ENCODE data around the gene MSI2. TPM values are rescaled to one million over a fixed set of nuclear protein-coding genes. Genes with fewer than 3 reads are reported as not detected.

Gene MSI2
- polyA plus RNA-seq, 1 of the 3 experiments (the other 2 are of a cell fraction): 24.1 TPM

DNA sequence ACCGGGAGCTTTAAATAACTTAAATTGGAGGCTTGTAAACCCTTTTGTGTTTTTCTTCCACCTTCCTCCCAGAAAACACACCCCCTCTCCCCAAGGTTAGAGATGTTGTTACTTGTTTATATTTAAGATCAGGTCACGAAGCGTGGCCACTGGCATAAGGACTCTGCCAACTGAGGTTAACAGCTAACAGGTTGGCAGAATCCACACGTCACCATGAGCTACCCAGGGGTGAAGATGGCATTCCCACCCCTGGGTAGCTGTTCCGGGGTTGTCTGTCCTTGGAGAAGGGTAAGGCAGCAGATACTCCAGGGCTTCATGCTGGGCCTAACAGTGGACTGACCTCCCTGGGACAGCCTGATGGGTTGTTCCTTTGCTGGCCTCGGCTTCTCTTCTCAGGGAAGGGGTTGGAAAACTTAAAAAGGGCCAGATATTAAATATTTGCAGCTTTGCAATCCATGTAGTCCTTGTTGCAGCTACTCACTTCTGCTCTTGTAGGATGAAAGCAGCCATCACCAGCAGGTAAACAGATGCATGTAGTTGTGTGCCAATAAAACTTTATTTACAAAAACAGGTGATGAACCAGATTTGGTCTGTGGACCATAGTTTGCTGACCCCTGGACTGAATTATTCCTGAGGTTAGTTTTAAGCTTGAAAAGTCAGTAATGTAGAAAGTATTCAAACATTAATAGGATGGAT is 148.6 kb downstream of the MSI2 start (continued):
- TF ChIP-seq FOSL2 (IDR thresholded peaks at IDR 0.05; ENCODE audit: borderline replicate concordance, low read depth) (no peak), SMC3 (IDR thresholded peaks at IDR 0.05; ENCODE audit: low read depth, low read length) (no peak), MEF2A (IDR thresholded peaks at IDR 0.05; ENCODE audit: borderline replicate concordance, low read depth) (no peak), EZH2phosphoT487 (IDR thresholded peaks at IDR 0.05; ENCODE audit: borderline replicate concordance, low read depth) (no peak), EP300 (IDR thresholded peaks at IDR 0.05; ENCODE audit: borderline replicate concordance in 1 of 2, low read depth in 1 of 2, low read length in 1 of 2) (no peak)
- TF ChIP-seq, protein P1, sequence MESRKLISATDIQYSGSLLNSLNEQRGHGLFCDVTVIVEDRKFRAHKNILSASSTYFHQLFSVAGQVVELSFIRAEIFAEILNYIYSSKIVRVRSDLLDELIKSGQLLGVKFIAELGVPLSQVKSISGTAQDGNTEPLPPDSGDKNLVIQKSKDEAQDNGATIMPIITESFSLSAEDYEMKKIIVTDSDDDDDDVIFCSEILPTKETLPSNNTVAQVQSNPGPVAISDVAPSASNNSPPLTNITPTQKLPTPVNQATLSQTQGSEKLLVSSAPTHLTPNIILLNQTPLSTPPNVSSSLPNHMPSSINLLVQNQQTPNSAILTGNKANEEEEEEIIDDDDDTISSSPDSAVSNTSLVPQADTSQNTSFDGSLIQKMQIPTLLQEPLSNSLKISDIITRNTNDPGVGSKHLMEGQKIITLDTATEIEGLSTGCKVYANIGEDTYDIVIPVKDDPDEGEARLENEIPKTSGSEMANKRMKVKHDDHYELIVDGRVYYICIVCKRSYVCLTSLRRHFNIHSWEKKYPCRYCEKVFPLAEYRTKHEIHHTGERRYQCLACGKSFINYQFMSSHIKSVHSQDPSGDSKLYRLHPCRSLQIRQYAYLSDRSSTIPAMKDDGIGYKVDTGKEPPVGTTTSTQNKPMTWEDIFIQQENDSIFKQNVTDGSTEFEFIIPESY (IDR thresholded peaks at IDR 0.05; ENCODE audit: borderline replicate concordance, low read depth): no peak

DNA sequence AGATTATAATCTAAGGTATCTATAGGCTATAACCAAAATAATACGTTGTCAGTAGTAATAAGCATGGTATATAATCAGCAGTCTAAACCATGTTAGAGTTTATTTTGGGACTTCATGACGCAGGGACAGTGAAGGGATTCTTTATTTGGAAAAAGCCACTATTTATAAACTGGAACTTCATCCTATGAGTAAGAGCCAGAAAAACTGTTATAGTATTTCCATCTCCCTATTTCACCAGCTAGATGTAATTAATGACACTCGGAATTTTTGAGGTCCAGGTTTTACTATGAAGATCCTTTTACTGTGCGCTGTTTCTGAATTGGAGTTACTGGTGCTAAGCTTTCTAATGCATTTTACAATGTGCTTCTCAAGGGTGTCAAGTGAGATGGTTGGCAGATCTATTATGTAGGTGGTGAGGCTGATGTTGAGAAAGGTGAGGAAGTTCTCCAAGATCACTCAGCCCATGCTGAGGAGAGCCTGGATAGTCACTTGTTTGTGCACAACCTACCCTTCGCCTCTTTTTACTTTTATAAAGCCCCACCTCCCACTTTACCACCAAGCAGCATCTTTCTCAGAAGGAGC is 149.3 kb downstream of the MSI2 start:
- H3K4me3 ChIP-seq (ENCODE audit: low read depth in 2 of 2, low read length in 1 of 2): no peak overlapping the region
- no peaks in the 10 kb centered on the region for H3K9me2 ChIP-seq
- no peaks in the 10 kb centered on the region for H3K9me3 ChIP-seq
- no peak overlapping the region for H3K4me2 ChIP-seq
- H2AFZ ChIP-seq (ENCODE audit: low read depth): no peak overlapping the region
- no peaks in the 10 kb centered on the region for H3K79me2 ChIP-seq (ENCODE audit: insufficient read depth)
- ChIA-PET POLR2A (no interaction called here), CTCF (interaction anchor here (1.0 to 1.6 kb wide), 3 partner anchors 15 to 342 kb away, joined by 3 to 4 read pairs (median 3); no protein-coding TSS in a partner anchor)
- H3K27ac ChIP-seq (ENCODE audit: low read depth in 2 of 2, low read length in 1 of 2): peak overlapping the region in 1 of 2 experiments; percentile 53; a peak in 1 of 4 replicates
- H3K4me1 ChIP-seq (ENCODE audit: control insufficient read depth in 1 of 2, insufficient read depth in 2 of 2, low read depth in 1 of 2, low read length in 1 of 2): peaks cover 6 to 62% of the 10 kb centered on the region in 2 experiments; a peak in 3 of 4 replicates
- 92% methylated on average over 5 of the region's 5 CpGs for WGBS (ENCODE audit: low lambda C conversion rate)
- H3K36me3 ChIP-seq (replicated peaks in 1 of 2; ENCODE audit: control insufficient read depth in 1 of 2, insufficient read depth in 2 of 2, low read length in 1 of 2): peaks cover 0 to 24% of the 10 kb centered on the region in 2 experiments
- H3K27me3 ChIP-seq (ENCODE audit: insufficient read depth): no peaks in the 10 kb centered on the region
- no peaks in the 10 kb centered on the region for H3F3A ChIP-seq (replicated peaks; ENCODE audit: insufficient read depth)
- H3K9ac ChIP-seq: no peak overlapping the region
- DNase-seq: no peak
- TF ChIP-seq, protein P2, sequence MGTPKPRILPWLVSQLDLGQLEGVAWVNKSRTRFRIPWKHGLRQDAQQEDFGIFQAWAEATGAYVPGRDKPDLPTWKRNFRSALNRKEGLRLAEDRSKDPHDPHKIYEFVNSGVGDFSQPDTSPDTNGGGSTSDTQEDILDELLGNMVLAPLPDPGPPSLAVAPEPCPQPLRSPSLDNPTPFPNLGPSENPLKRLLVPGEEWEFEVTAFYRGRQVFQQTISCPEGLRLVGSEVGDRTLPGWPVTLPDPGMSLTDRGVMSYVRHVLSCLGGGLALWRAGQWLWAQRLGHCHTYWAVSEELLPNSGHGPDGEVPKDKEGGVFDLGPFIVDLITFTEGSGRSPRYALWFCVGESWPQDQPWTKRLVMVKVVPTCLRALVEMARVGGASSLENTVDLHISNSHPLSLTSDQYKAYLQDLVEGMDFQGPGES (IDR thresholded peaks at IDR 0.05; ENCODE audit: low read depth, low read length): no peak
- TF ChIP-seq, protein P3, sequence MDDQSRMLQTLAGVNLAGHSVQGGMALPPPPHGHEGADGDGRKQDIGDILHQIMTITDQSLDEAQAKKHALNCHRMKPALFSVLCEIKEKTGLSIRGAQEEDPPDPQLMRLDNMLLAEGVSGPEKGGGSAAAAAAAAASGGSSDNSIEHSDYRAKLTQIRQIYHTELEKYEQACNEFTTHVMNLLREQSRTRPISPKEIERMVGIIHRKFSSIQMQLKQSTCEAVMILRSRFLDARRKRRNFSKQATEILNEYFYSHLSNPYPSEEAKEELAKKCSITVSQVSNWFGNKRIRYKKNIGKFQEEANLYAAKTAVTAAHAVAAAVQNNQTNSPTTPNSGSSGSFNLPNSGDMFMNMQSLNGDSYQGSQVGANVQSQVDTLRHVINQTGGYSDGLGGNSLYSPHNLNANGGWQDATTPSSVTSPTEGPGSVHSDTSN (IDR thresholded peaks at IDR 0.05): no peak
- no peak for TF ChIP-seq CHD2 (IDR thresholded peaks at IDR 0.05; ENCODE audit: low read length, partially characterized antibody)
- no peak for TF ChIP-seq GABPA (IDR thresholded peaks at IDR 0.05; ENCODE audit: low read depth)
- TF ChIP-seq, protein P4, sequence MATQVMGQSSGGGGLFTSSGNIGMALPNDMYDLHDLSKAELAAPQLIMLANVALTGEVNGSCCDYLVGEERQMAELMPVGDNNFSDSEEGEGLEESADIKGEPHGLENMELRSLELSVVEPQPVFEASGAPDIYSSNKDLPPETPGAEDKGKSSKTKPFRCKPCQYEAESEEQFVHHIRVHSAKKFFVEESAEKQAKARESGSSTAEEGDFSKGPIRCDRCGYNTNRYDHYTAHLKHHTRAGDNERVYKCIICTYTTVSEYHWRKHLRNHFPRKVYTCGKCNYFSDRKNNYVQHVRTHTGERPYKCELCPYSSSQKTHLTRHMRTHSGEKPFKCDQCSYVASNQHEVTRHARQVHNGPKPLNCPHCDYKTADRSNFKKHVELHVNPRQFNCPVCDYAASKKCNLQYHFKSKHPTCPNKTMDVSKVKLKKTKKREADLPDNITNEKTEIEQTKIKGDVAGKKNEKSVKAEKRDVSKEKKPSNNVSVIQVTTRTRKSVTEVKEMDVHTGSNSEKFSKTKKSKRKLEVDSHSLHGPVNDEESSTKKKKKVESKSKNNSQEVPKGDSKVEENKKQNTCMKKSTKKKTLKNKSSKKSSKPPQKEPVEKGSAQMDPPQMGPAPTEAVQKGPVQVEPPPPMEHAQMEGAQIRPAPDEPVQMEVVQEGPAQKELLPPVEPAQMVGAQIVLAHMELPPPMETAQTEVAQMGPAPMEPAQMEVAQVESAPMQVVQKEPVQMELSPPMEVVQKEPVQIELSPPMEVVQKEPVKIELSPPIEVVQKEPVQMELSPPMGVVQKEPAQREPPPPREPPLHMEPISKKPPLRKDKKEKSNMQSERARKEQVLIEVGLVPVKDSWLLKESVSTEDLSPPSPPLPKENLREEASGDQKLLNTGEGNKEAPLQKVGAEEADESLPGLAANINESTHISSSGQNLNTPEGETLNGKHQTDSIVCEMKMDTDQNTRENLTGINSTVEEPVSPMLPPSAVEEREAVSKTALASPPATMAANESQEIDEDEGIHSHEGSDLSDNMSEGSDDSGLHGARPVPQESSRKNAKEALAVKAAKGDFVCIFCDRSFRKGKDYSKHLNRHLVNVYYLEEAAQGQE (IDR thresholded peaks at IDR 0.05; ENCODE audit: low read depth, low read length): no peak
- TF ChIP-seq POLR2AphosphoS5 (IDR thresholded peaks at IDR 0.05; ENCODE audit: low read depth, low read length): no peak
- TF ChIP-seq, protein P5, sequence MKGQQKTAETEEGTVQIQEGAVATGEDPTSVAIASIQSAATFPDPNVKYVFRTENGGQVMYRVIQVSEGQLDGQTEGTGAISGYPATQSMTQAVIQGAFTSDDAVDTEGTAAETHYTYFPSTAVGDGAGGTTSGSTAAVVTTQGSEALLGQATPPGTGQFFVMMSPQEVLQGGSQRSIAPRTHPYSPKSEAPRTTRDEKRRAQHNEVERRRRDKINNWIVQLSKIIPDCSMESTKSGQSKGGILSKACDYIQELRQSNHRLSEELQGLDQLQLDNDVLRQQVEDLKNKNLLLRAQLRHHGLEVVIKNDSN (IDR thresholded peaks at IDR 0.05; ENCODE audit: borderline replicate concordance, low read depth): no peak
- no peak for TF ChIP-seq MXI1 (IDR thresholded peaks at IDR 0.05; ENCODE audit: low read depth, low read length)
- no peak for TF ChIP-seq MEF2A (IDR thresholded peaks at IDR 0.05; ENCODE audit: borderline replicate concordance, low read depth)
- no peak for TF ChIP-seq FOXM1 (IDR thresholded peaks at IDR 0.05; ENCODE audit: low read depth)
- TF ChIP-seq FOXJ3 (CRISPR knock-in tag; IDR thresholded peaks at IDR 0.05): no peak
- no peak for TF ChIP-seq EP300 (IDR thresholded peaks at IDR 0.05; ENCODE audit: borderline replicate concordance in 1 of 2, low read depth in 1 of 2, low read length in 1 of 2)
- TF ChIP-seq RXRA (IDR thresholded peaks at IDR 0.05; ENCODE audit: borderline replicate concordance, low read depth): no peak
- no peaks in the 10 kb centered on the region for H4K20me1 ChIP-seq (ENCODE audit: insufficient read depth)
